GM18873 (cell line): ENCODE results near the gene RAI1.

Experiments used
- ATAC-seq: cut with Tn5 transposase; IDR thresholded peaks from one replicate; pipeline ENCODE4 v1.9.1; 2021; ENCODE audit warnings: mild to moderate bottlenecking, moderate library complexity, moderate number of reproducible peaks; ENCODE audit not compliant: unreplicated experiment, low FRiP score

The RAI1 gene

GRCh38 chr17:17810084-17810894 is 129.0 kb downstream of the RAI1 start:
- ATAC-seq = no peak

GRCh38 chr17:17810895-17811248 is 129.6 kb downstream of the RAI1 start:
- no peak for ATAC-seq

GRCh38 chr17:17811381-17812210 is 130.3 kb downstream of the RAI1 start:
- no peak for ATAC-seq

GRCh38 chr17:17812211-17813054 is 131.2 kb downstream of the RAI1 start:
- no peak for ATAC-seq

- no peak for ATAC-seq
Measured at GRCh38 chr17:17813055-17813724, 131.9 kb downstream of the RAI1 start.

- no peak for ATAC-seq
Measured at GRCh38 chr17:17813725-17814095, 132.5 kb downstream of the RAI1 start.

GRCh38 chr17:17814162-17815061 is 133.2 kb downstream of the RAI1 start:
- no peak for ATAC-seq

GRCh38 chr17:17815062-17815406 is 133.8 kb downstream of the RAI1 start:
- ATAC-seq = no peak

- no peak for ATAC-seq
Measured at GRCh38 chr17:17815436-17816200, 134.4 kb downstream of the RAI1 start.

- ATAC-seq = no peak
Measured at GRCh38 chr17:17816240-17816814, 135.1 kb downstream of the RAI1 start.

GRCh38 chr17:17816831-17817551 is 135.7 kb downstream of the RAI1 start:
- ATAC-seq = no peak

GRCh38 chr17:17817552-17817947 is 136.3 kb downstream of the RAI1 start:
- no peak for ATAC-seq

- ATAC-seq = no peak
Measured at GRCh38 chr17:17818088-17818526, 136.8 kb downstream of the RAI1 start.

GRCh38 chr17:17819111-17819510 is 137.9 kb downstream of the RAI1 start:
- no peak for ATAC-seq

GRCh38 chr17:17819561-17819995 is 138.3 kb downstream of the RAI1 start:
- ATAC-seq = peak; percentile 47

- no peak for ATAC-seq
Measured at GRCh38 chr17:17820046-17820445, 138.8 kb downstream of the RAI1 start.

- ATAC-seq = no peak
Measured at GRCh38 chr17:17820463-17821158, 139.4 kb downstream of the RAI1 start.
